IMR-90 (cell line): ENCODE measurements around the gene EFNA5. TPM values are rescaled to one million over a fixed set of nuclear protein-coding genes. Genes with fewer than 3 reads are reported as not detected.

Source experiments
- ATAC-seq: fragments of 200-7000 bp; cut with Tn5 transposase; 2 replicates; pipeline ENCODE4 v1.9.1; 2020; ENCODE audit warnings: low read depth, mild to moderate bottlenecking, moderate library complexity
- BruUV-seq: library from RNA; stranded (reverse); fragments of 400-500 nt; replicated peaks from 2 replicates; lab custom pipeline; 2021; lab: Mats Ljungman, UMichigan
- CTCF ChIA-PET: fragments of 300-600 bp; formaldehyde crosslinking; extraction: SDS; loops from one replicate; lab custom pipeline; 2021; ENCODE audit warnings: antibody characterized with exemption; lab: Yijun Ruan, JAX
- POLR2A ChIA-PET: fragments of 300-600 bp; sonication (Branson Sonifier 250); formaldehyde crosslinking; loops from one replicate; lab custom pipeline; 2022; ENCODE audit warnings: antibody characterized with exemption; ENCODE audit not compliant: unreplicated experiment; lab: Charles Lee
- DNase-seq: peaks from one replicate; pipeline ENCODE4 v3.0.0; 2013
- H2AFZ ChIP-seq: replicated peaks from 2 replicates; pipeline ENCODE3; 2013; ENCODE audit warnings: low read length, mild to moderate bottlenecking; ENCODE audit not compliant: poor library complexity
- H2AK5ac ChIP-seq: 2 replicates; pipeline ENCODE4 v1.6.1; 2013; ENCODE audit warnings: low read depth, low read length, inconsistent platforms
- H2AK9ac ChIP-seq: replicated peaks from 2 replicates; pipeline ENCODE3; 2013; ENCODE audit warnings: mild to moderate bottlenecking, low read depth, low read length, moderate library complexity; ENCODE audit not compliant: poor library complexity
- H2BK120ac ChIP-seq: 2 replicates; pipeline ENCODE4 v1.6.1; 2013; ENCODE audit warnings: low read depth, low read length, inconsistent platforms
- H2BK15ac ChIP-seq: 3 replicates; pipeline ENCODE4 v1.6.1; 2013; ENCODE audit warnings: low read depth, low read length, inconsistent platforms
- H2BK20ac ChIP-seq: 2 replicates; pipeline ENCODE4 v1.6.1; 2013; ENCODE audit warnings: low read depth, mild to moderate bottlenecking, inconsistent platforms, low read length, moderate library complexity
- H2BK5ac ChIP-seq: 2 replicates; pipeline ENCODE4 v1.6.1; 2013; ENCODE audit warnings: mild to moderate bottlenecking, low read depth, low read length, inconsistent platforms; ENCODE audit not compliant: poor library complexity, severe bottlenecking
- H3K14ac ChIP-seq: replicated peaks from 2 replicates; pipeline ENCODE4 v1.6.1; 2013; ENCODE audit warnings: low read depth, low read length, inconsistent platforms
- H3K18ac ChIP-seq: 2 replicates; pipeline ENCODE4 v1.6.1; 2013; ENCODE audit warnings: low read depth, low read length, control low read depth
- H3K23ac ChIP-seq: 2 replicates; pipeline ENCODE4 v1.6.1; 2013; ENCODE audit warnings: low read depth, low read length, inconsistent platforms
- H3K27ac ChIP-seq: 2 replicates; pipeline ENCODE4 v1.5.1; 2013; ENCODE audit warnings: mild to moderate bottlenecking, control low read depth, low read length; ENCODE audit not compliant: insufficient read depth
- H3K27me3 ChIP-seq: 2 replicates; pipeline ENCODE4 v1.6.1; 2013; ENCODE audit warnings: low read length; ENCODE audit not compliant: control insufficient read depth, insufficient read depth
- H3K36me3 ChIP-seq: 2 replicates; pipeline ENCODE4 v1.6.1; 2013; ENCODE audit warnings: low read length, mixed read lengths; ENCODE audit not compliant: control insufficient read depth, insufficient read depth
- H3K4ac ChIP-seq: 2 replicates; pipeline ENCODE4 v1.6.1; 2013; ENCODE audit warnings: low read depth, low read length, inconsistent platforms
- H3K4me1 ChIP-seq: 2 replicates; pipeline ENCODE4 v1.6.1; 2013; ENCODE audit warnings: low read length, mixed read lengths; ENCODE audit not compliant: control insufficient read depth, insufficient read depth
- H3K4me2 ChIP-seq: 2 replicates; pipeline ENCODE4 v1.6.1; 2013; ENCODE audit warnings: low read depth, mild to moderate bottlenecking, control low read depth, low read length, moderate library complexity
- H3K4me3 ChIP-seq: 2 replicates; pipeline ENCODE4 v1.5.1; 2013; ENCODE audit warnings: low read depth, mild to moderate bottlenecking, control low read depth, low read length, moderate library complexity; ENCODE audit not compliant: insufficient read depth
- H3K56ac ChIP-seq: 2 replicates; pipeline ENCODE4 v1.6.1; 2013; ENCODE audit warnings: low read length, inconsistent platforms; ENCODE audit not compliant: insufficient read depth; ENCODE audit errors: extremely low read depth
- H3K79me1 ChIP-seq, 2 experiments: 2 replicates each; pipeline ENCODE4 v1.6.1; 2013; ENCODE audit warnings: low read length in 2 of 2, inconsistent platforms in 1 of 2, low read depth in 1 of 2
- H3K9ac ChIP-seq: 2 replicates; pipeline ENCODE4 v1.6.1; 2013; ENCODE audit warnings: low read depth, low read length, control low read depth
- H3K9me1 ChIP-seq: 2 replicates; pipeline ENCODE4 v1.6.1; 2013; ENCODE audit warnings: low read length, inconsistent platforms; ENCODE audit not compliant: insufficient read depth
- H3K9me3 ChIP-seq: 2 replicates; pipeline ENCODE4 v1.6.1; 2013; ENCODE audit warnings: low read length; ENCODE audit not compliant: control insufficient read depth, insufficient read depth
- H4K20me1 ChIP-seq: 2 replicates; pipeline ENCODE4 v1.6.1; 2013; ENCODE audit warnings: low read length, inconsistent platforms; ENCODE audit not compliant: insufficient read depth
- H4K5ac ChIP-seq: 2 replicates; pipeline ENCODE4 v1.6.1; 2013; ENCODE audit warnings: mild to moderate bottlenecking, low read depth, low read length, control low read depth
- H4K8ac ChIP-seq, 2 experiments: 2 replicates each; pipeline ENCODE4 v1.6.1; 2013; ENCODE audit warnings: low read depth in 2 of 2, low read length in 2 of 2, control low read depth in 1 of 2, inconsistent platforms in 1 of 2
- H4K91ac ChIP-seq: 2 replicates; pipeline ENCODE4 v1.6.1; 2013; ENCODE audit warnings: low read depth, low read length, inconsistent platforms; ENCODE audit not compliant: insufficient read depth
- CHD1 ChIP-seq: IDR thresholded peaks from 2 replicates; pipeline ENCODE4 v1.6.1; 2012; ENCODE audit warnings: low read depth, low read length, improper control_type of control experiment
- MAFK ChIP-seq: IDR thresholded peaks from 2 replicates; pipeline ENCODE4 v1.6.1; 2012; ENCODE audit warnings: low read depth, low read length, improper control_type of control experiment
- RFX5 ChIP-seq: IDR thresholded peaks from 2 replicates; pipeline ENCODE4 v1.8.0; 2012; ENCODE audit warnings: low read depth, mild to moderate bottlenecking, low read length, moderate library complexity
- SMC3 ChIP-seq: fragments of 150-350 bp; IDR thresholded peaks from 2 replicates; pipeline ENCODE4 v1.6.1; 2016; ENCODE audit warnings: low read depth, mild to moderate bottlenecking, antibody characterized with exemption, low read length, moderate library complexity
- WGBS, 2 experiments: methylation state at CpG; one replicate each; pipeline versions ENCODE4 v1.1.5 to v1.1.7; 2013; ENCODE audit warnings: missing lambda C conversion rate in 2 of 2; ENCODE audit not compliant: insufficient read length in 1 of 2; ENCODE audit errors: extremely low coverage in 2 of 2; 5-methylcytosine and 5-hydroxymethylcytosine counted together
- dilution Hi-C: fragments of 300-500 bp; cut with HindIII; formaldehyde crosslinking; loops from one replicate; pipeline ENCODE4 v1.14.3; 2018; ENCODE audit warnings: low sequenced_read_pairs; ENCODE audit not compliant: unreplicated experiment
- in situ Hi-C: fragments of 300-500 bp; cut with MboI; formaldehyde crosslinking; loops from 3 replicates; pipeline ENCODE4 v1.14.3; 2019; ENCODE audit warnings: low sequenced_read_pairs, inconsistent platforms, mixed read lengths
- intact Hi-C: fragments of 100-400 bp; cut with micrococcal nuclease; formaldehyde crosslinking; loops from 2 replicates; pipeline ENCODE4 v1.10.0; 2022
- polyA plus RNA-seq, 3 experiments: library from polyadenylated mRNA; depleted of rRNA; stranded (reverse); fragments of >200 nt; gene quantifications; 2 replicates each; pipeline ENCODE4 v1.2.3, GENCODE V29; 2012; ENCODE audit warnings: low replicate concordance in 1 of 3
- total RNA-seq: library from RNA; depleted of rRNA; stranded (reverse); fragments of >200 nt; gene quantifications from 2 replicates; pipeline ENCODE4 v1.2.3, GENCODE V29; 2012
- TF ChIP-seq, protein P1 (sequence below): fragments of 150-350 bp; IDR thresholded peaks from 2 replicates; pipeline ENCODE4 v1.6.1; 2016; ENCODE audit warnings: low read depth, mild to moderate bottlenecking, low read length, moderate library complexity, borderline replicate concordance

EFNA5 gene
- total and polyA plus RNA-seq, 2 of the 4 experiments (the other 2 are of a cell fraction), result 1.5 to 1.6 TPM

DNA sequence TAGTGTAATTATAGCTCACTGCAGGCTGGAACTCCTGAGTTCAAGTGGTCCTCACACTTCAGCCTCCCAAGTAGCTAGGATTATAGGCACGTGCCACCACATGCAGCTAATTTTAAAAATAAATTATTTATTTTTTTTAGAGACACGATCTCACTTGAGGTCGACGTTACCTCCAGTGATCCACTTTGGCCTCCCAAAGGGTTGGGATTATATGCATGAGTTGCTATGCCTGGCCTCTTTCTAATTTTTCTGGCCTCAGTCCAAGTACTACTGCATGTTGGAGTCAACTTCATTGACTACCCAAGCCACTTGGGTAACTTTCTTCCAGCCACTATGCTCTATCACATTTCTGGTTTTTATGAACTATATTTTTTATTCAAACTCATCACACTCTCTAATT, 148.3 kb downstream of the EFNA5 start:
- dilution Hi-C loops, result no loop called here
- intact Hi-C loops, result no loop called here
- no peak overlapping the region for H3K4me3 ChIP-seq
- POLR2A ChIA-PET, result no interaction called here
- no peak overlapping the region for H4K8ac ChIP-seq
- in situ Hi-C loops, result no loop called here
- no peak overlapping the region for H3K4ac ChIP-seq
- peaks cover 3% of the 10 kb centered on the region for H3K4me1 ChIP-seq
- DNase-seq (no peak), ATAC-seq (no peak)
- no peak overlapping the region for H3K9ac ChIP-seq
- no TSS peak for BruUV-seq
- no peak overlapping the region for H3K18ac ChIP-seq
- H3K27ac ChIP-seq, result no peak overlapping the region
- H3K4me2 ChIP-seq, result no peak overlapping the region
- no peak overlapping the region for H3K14ac ChIP-seq
- no CpG with 5 or more reads among the region's 4 CpGs for WGBS, 2 experiments
- H4K5ac ChIP-seq, result no peak overlapping the region
- no peaks in the 10 kb centered on the region for H4K20me1 ChIP-seq
- TF ChIP-seq MAFK (no peak), CHD1 (no peak), RFX5 (no peak), SMC3 (no peak)
- TF ChIP-seq, protein P1, sequence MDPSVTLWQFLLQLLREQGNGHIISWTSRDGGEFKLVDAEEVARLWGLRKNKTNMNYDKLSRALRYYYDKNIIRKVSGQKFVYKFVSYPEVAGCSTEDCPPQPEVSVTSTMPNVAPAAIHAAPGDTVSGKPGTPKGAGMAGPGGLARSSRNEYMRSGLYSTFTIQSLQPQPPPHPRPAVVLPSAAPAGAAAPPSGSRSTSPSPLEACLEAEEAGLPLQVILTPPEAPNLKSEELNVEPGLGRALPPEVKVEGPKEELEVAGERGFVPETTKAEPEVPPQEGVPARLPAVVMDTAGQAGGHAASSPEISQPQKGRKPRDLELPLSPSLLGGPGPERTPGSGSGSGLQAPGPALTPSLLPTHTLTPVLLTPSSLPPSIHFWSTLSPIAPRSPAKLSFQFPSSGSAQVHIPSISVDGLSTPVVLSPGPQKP, result no peak
- H2BK120ac ChIP-seq, result no peak overlapping the region
- H3K27me3 ChIP-seq, result no peaks in the 10 kb centered on the region
- H3K9me3 ChIP-seq, result no peaks in the 10 kb centered on the region
- H3K36me3 ChIP-seq, result no peaks in the 10 kb centered on the region
- no peaks in the 10 kb centered on the region for H3K9me1 ChIP-seq
- H2AK5ac ChIP-seq, result no peak overlapping the region
- no peak overlapping the region for H3K56ac ChIP-seq
- no peak overlapping the region for H2AFZ ChIP-seq
- H2BK5ac ChIP-seq, result no peak overlapping the region
- no peak overlapping the region for H2BK15ac ChIP-seq
- H4K91ac ChIP-seq, result no peak overlapping the region
- no peak overlapping the region for H2BK20ac ChIP-seq
- CTCF ChIA-PET, result interaction anchor here (0.6 to 0.8 kb wide), 3 partner anchors 11 to 64 kb away, joined by 3 read pairs; no protein-coding TSS in a partner anchor
- H3K23ac ChIP-seq, result no peak overlapping the region
- H2AK9ac ChIP-seq, result no peak overlapping the region
- no peaks in the 10 kb centered on the region for H3K79me1 ChIP-seq
